Heart left ventricle (tissue), 13 donors: ENCODE results near the gene KIF2A.

Source experiments
- POLR2A ChIP-seq, 2 donors: fragments of 450-650 bp; IDR thresholded peaks; one replicate each; pipeline ENCODE4 v1.6.1; 2017; ENCODE audit warnings: antibody characterized with exemption in 2 of 2, mild to moderate bottlenecking in 2 of 2, moderate library complexity in 2 of 2
- TF ChIP-seq, protein P1 (sequence below), 12 donors: fragments of 200-600 bp; sonication (generic) in 4 of 12; IDR thresholded peaks; one replicate each; pipeline versions ENCODE4 v1.5.0 to v1.8.0; 2018 to 2022; ENCODE audit warnings: antibody characterized with exemption in 12 of 12, mild to moderate bottlenecking in 5 of 12
- donor health status: ischemic (EF 13 %, LVEDD 7.1; RV severe dilation, severe dysfunction).
- donor health status: DM: no; HTN: yes; CAD: no.
- donor health status: DM: no; HTN: no; CAD: no.
- donor health status: ischemic (EF 25% LVEDD 6.9; RV normal size, moderate dysfunction).
- donor health status: ischemic (EF 25% LVEDD 5.7; RV mildly dilated, moderate dysfunction).
- donor health status: ischemic (EF 35%, LVEDD 5.7; RV mildly dilated, moderate dysfunction).
- donor health status: nonischemic (EF 11% LVEDD 7.7; RV severe dilation, severe dysfunction).
- donor health status: DM: yes; HTN: yes; CAD: no.
- donor health status: PGD.
- donor health status: ischemic (EF 29% LVEDD 5.4; RV normal size, mild dysfunction).
- donor health status: nonischemic (EF 23%, LVEDD 6.1; RV moderate dilation, normal function).

DNA sequence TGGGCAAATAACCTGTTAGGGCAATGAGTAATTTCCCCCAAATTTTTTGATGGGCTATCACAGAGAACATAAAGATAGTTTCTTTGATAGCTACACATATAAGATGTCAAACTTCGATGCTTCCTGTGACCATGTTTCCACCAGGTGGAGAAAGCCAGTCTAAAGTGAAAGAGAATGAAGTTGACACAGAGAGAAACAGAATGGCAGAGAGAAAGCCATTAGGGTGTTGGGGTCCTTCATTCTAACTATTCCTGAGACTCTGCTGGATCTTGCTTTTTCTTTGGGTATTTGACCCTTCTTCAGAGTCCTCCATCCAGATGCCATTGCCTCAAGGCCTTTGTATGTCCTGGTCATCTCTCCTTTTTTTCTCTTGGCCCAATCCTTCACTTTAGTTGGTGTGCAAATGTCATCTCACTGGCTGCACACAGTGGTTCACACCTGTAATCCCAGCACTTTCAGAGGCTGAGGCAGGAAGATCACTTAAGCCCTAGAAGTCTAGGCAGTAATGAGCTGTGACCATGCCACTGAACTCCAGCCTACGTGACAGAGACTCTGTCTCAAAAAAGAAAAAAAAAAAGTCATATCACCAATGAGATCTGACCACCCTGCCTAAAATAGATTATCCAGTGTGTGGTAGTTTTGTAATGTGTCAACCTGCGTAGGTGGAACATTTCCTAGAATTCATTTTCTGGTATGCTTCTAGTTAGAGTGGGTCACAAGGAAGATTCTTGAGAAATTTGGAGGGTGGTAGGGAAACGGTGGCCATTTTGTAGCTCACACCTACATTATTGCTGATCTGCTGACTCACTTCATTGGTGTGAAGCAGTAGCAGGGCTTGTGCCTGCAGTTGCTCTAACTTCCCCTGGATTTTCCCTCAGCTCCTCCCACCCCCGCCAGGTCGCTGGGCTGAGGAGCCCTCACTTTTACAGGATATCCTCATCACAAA, 20.8 kb upstream of the KIF2A start:
- TF ChIP-seq, protein P1, sequence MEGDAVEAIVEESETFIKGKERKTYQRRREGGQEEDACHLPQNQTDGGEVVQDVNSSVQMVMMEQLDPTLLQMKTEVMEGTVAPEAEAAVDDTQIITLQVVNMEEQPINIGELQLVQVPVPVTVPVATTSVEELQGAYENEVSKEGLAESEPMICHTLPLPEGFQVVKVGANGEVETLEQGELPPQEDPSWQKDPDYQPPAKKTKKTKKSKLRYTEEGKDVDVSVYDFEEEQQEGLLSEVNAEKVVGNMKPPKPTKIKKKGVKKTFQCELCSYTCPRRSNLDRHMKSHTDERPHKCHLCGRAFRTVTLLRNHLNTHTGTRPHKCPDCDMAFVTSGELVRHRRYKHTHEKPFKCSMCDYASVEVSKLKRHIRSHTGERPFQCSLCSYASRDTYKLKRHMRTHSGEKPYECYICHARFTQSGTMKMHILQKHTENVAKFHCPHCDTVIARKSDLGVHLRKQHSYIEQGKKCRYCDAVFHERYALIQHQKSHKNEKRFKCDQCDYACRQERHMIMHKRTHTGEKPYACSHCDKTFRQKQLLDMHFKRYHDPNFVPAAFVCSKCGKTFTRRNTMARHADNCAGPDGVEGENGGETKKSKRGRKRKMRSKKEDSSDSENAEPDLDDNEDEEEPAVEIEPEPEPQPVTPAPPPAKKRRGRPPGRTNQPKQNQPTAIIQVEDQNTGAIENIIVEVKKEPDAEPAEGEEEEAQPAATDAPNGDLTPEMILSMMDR (IDR thresholded peaks at IDR 0.05), result no peak
- TF ChIP-seq POLR2A (IDR thresholded peaks at IDR 0.05), result no peak
